Panc1 (cell line): ENCODE results near the gene EPHB2. TPM values are rescaled to one million over a fixed set of nuclear protein-coding genes. Genes with fewer than 3 reads are reported as not detected.

Experiments
- ATAC-seq: fragments of 200-7000 bp; cut with Tn5 transposase; 2 replicates; pipeline ENCODE4 v1.9.1; 2020; ENCODE audit warnings: mild to moderate bottlenecking, moderate library complexity
- BruUV-seq: library from RNA; stranded (reverse); fragments of 400-500 nt; replicated peaks from 2 replicates; lab custom pipeline; 2021; lab: Mats Ljungman, UMichigan
- CTCF ChIA-PET: fragments of 300-600 bp; sonication (Branson Sonifier 250); formaldehyde crosslinking; loops from one replicate; lab custom pipeline; 2022; ENCODE audit warnings: antibody characterized with exemption; lab: Charles Lee
- POLR2A ChIA-PET: fragments of 300-600 bp; sonication (Branson Sonifier 250); formaldehyde crosslinking; loops from one replicate; lab custom pipeline; 2022; ENCODE audit warnings: antibody characterized with exemption; lab: Charles Lee
- DNase-seq: peaks from one replicate; pipeline ENCODE4 v3.0.0-alpha.2; 2010; ENCODE audit warnings: low read depth, low spot score
- H3K27ac ChIP-seq: 2 replicates; pipeline ENCODE4 v1.5.1; 2011; ENCODE audit warnings: mild to moderate bottlenecking, low read length, inconsistent platforms
- H3K27me3 ChIP-seq: fragments of 200-500 bp; sonication (Bioruptor generic); 2 replicates; pipeline ENCODE4 v1.6.0; 2014; ENCODE audit warnings: low read length, inconsistent platforms; ENCODE audit not compliant: control insufficient read depth, insufficient read depth
- H3K36me3 ChIP-seq: fragments of 200-500 bp; sonication (Bioruptor generic); 2 replicates; pipeline ENCODE4 v1.5.1; 2014; ENCODE audit warnings: inconsistent platforms, mild to moderate bottlenecking, low read length, moderate library complexity; ENCODE audit not compliant: control insufficient read depth, insufficient read depth
- H3K4me1 ChIP-seq: 2 replicates; pipeline ENCODE4 v1.5.1; 2011; ENCODE audit warnings: inconsistent platforms, mild to moderate bottlenecking, low read length, moderate library complexity; ENCODE audit not compliant: control insufficient read depth, insufficient read depth
- H3K4me3 ChIP-seq, 2 experiments: 2 replicates each; pipeline ENCODE4 v1.5.1; 2011 to 2012; ENCODE audit warnings: low read depth in 2 of 2, low read length in 2 of 2, mild to moderate bottlenecking in 2 of 2, inconsistent platforms in 1 of 2, moderate library complexity in 1 of 2
- H3K9me3 ChIP-seq: fragments of 200-500 bp; sonication (Bioruptor generic); 2 replicates; pipeline ENCODE4 v1.5.1; 2014; ENCODE audit warnings: low read depth, mild to moderate bottlenecking, inconsistent platforms, low read length, moderate library complexity; ENCODE audit not compliant: control insufficient read depth, insufficient read depth
- CTCF ChIP-seq: fragments of 450-650 bp; IDR thresholded peaks from 2 replicates; pipeline ENCODE4 v1.5.1; 2017; ENCODE audit warnings: mild to moderate bottlenecking
- POLR2AphosphoS5 ChIP-seq: IDR thresholded peaks from 2 replicates; pipeline ENCODE4 v1.6.1; 2012; ENCODE audit warnings: mild to moderate bottlenecking, low read depth, low read length, moderate library complexity
- SIN3A ChIP-seq: IDR thresholded peaks from 2 replicates; pipeline ENCODE4 v1.6.1; 2012; ENCODE audit warnings: low read depth, mild to moderate bottlenecking, low read length, moderate library complexity, borderline replicate concordance; ENCODE audit not compliant: insufficient read depth
- TCF7L2 ChIP-seq: IDR thresholded peaks from 2 replicates; pipeline ENCODE4 v1.6.1; 2011; ENCODE audit warnings: mild to moderate bottlenecking, low read depth, low read length, inconsistent platforms
- in situ Hi-C: cut with HindIII; loops from 2 replicates; pipeline ENCODE4 v1.10.0; 2016; ENCODE audit warnings: low sequenced_read_pairs, low pct_unique_long_range_greater_than_20kb
- intact Hi-C: fragments of 100-400 bp; cut with micrococcal nuclease; formaldehyde crosslinking; loops from one replicate; pipeline ENCODE4 v1.10.0; 2022; ENCODE audit not compliant: unreplicated experiment
- total RNA-seq: library from RNA; stranded (reverse); gene quantifications from one replicate; pipeline ENCODE4 v1.2.1, GENCODE V29; 2021; ENCODE audit not compliant: unreplicated experiment
- TF ChIP-seq, protein P1 (sequence below), 2 experiments: IDR thresholded peaks; 2 replicates each; pipeline ENCODE4 v1.6.1; 2011 to 2012; ENCODE audit warnings: low read depth in 2 of 2, control low read depth in 1 of 2, low read length in 1 of 2, mild to moderate bottlenecking in 1 of 2, moderate library complexity in 1 of 2; ENCODE audit not compliant: insufficient read depth in 1 of 2

EPHB2 gene
- total RNA-seq, 1 experiment from 2014 or later, result 29.0 TPM

DNA sequence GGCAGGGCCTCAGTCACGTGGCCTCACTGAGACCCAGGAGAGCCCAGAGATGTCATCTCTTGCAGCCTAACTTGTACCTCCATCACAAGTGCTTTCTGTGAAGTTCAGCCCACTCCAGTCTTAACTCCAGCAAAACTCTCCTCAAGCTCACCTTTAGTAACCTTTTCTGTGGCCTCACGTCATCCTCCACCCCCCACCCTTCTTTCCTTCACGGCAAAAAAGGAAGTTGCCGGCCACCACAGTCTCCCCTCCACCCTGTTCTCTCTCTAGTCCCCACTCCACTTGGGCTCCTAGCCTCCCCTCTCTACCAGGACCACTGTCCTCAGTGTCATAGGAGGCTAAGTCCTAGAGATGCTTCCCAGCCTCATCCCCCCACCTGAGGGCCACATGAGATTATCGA is 155.1 kb downstream of the EPHB2 start:
- no peak overlapping the region for H3K27ac ChIP-seq
- H3K4me1 ChIP-seq, result no peaks in the 10 kb centered on the region
- ChIA-PET CTCF (no interaction called here), POLR2A (no interaction called here)
- no peak overlapping the region for H3K4me3 ChIP-seq
- ATAC-seq (no peak), DNase-seq (no peak)
- no peaks in the 10 kb centered on the region for H3K9me3 ChIP-seq
- H3K36me3 ChIP-seq, result no peaks in the 10 kb centered on the region
- no TSS peak for BruUV-seq
- intact Hi-C loops (no loop called here), in situ Hi-C loops (no loop called here)
- no peak for TF ChIP-seq TCF7L2
- no peak for TF ChIP-seq SIN3A
- TF ChIP-seq, protein P1, sequence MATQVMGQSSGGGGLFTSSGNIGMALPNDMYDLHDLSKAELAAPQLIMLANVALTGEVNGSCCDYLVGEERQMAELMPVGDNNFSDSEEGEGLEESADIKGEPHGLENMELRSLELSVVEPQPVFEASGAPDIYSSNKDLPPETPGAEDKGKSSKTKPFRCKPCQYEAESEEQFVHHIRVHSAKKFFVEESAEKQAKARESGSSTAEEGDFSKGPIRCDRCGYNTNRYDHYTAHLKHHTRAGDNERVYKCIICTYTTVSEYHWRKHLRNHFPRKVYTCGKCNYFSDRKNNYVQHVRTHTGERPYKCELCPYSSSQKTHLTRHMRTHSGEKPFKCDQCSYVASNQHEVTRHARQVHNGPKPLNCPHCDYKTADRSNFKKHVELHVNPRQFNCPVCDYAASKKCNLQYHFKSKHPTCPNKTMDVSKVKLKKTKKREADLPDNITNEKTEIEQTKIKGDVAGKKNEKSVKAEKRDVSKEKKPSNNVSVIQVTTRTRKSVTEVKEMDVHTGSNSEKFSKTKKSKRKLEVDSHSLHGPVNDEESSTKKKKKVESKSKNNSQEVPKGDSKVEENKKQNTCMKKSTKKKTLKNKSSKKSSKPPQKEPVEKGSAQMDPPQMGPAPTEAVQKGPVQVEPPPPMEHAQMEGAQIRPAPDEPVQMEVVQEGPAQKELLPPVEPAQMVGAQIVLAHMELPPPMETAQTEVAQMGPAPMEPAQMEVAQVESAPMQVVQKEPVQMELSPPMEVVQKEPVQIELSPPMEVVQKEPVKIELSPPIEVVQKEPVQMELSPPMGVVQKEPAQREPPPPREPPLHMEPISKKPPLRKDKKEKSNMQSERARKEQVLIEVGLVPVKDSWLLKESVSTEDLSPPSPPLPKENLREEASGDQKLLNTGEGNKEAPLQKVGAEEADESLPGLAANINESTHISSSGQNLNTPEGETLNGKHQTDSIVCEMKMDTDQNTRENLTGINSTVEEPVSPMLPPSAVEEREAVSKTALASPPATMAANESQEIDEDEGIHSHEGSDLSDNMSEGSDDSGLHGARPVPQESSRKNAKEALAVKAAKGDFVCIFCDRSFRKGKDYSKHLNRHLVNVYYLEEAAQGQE (IDR thresholded peaks at IDR 0.05; ENCODE audit: insufficient read depth in 1 of 2, low read depth in 2 of 2, low read length in 1 of 2), result no peak
- no peak for TF ChIP-seq POLR2AphosphoS5
- TF ChIP-seq CTCF, result no peak
- H3K27me3 ChIP-seq, result no peaks in the 10 kb centered on the region

DNA sequence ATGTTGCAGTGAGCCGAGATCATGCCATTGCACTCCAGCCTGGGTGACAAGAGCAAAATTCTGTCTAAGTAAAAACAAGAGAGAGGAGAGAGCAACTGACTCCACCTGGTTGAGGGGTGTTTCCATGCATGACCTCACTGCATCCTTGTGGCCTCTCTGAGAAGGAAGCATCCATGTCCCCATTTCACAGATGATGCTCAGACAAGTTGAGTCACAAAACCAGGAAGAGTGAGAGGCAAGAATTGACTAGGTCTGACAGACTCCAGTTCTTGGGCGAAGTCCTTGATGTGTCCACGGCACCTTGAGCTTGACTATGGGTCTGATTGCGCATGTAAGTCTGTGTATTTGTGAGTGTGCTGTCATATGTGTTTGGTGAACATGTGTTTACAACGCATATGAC is 156.2 kb downstream of the EPHB2 start:
- no peak for DNase-seq
- Histone ChIP-seq H3K4me1 (no peaks in the 10 kb centered on the region), H3K4me3 (no peak overlapping the region), H3K27me3 (no peaks in the 10 kb centered on the region), H3K27ac (no peak overlapping the region), H3K9me3 (no peaks in the 10 kb centered on the region), H3K36me3 (no peaks in the 10 kb centered on the region)
- in situ Hi-C loops (no loop called here), intact Hi-C loops (no loop called here)
- ChIA-PET POLR2A (no interaction called here), CTCF (no interaction called here)
- TF ChIP-seq, protein P1 (IDR thresholded peaks at IDR 0.05; ENCODE audit: insufficient read depth in 1 of 2, low read depth in 2 of 2, low read length in 1 of 2), result no peak
- TF ChIP-seq CTCF, result no peak
- TF ChIP-seq POLR2AphosphoS5, result no peak
- no peak for TF ChIP-seq TCF7L2
- no peak for TF ChIP-seq SIN3A
- ATAC-seq, result no peak
- no TSS peak for BruUV-seq
